PC-3 (cell line): ENCODE data around the gene ADAMTSL2. TPM values are rescaled to one million over a fixed set of nuclear protein-coding genes. Genes with fewer than 3 reads are reported as not detected.

Source experiments
- ATAC-seq: fragments of 200-7000 bp; cut with Tn5 transposase; 2 replicates; pipeline ENCODE4 v1.9.1; 2020; ENCODE audit warnings: mild to moderate bottlenecking, moderate library complexity
- BruUV-seq: library from RNA; stranded (reverse); fragments of 400-500 nt; replicated peaks from 2 replicates; lab custom pipeline; 2021; lab: Mats Ljungman, UMichigan
- CTCF ChIA-PET: fragments of 300-600 bp; sonication (Branson Sonifier 250); formaldehyde crosslinking; loops from one replicate; lab custom pipeline; 2022; ENCODE audit warnings: antibody characterized with exemption; lab: Charles Lee
- POLR2A ChIA-PET: fragments of 300-600 bp; sonication (Branson Sonifier 250); formaldehyde crosslinking; loops from one replicate; lab custom pipeline; 2022; ENCODE audit warnings: antibody characterized with exemption; ENCODE audit not compliant: unreplicated experiment; lab: Charles Lee
- DNase-seq: peaks from one replicate; pipeline ENCODE4 v3.0.0-alpha.2; 2015
- H2AFZ ChIP-seq: fragments of 300-600 bp; sonication (generic); 2 replicates; pipeline ENCODE4 v1.6.0; 2016; ENCODE audit warnings: antibody characterized with exemption, low read length
- H3F3A ChIP-seq: fragments of 300-600 bp; sonication (generic); one replicate; pipeline ENCODE4 v1.6.0; 2017; ENCODE audit warnings: antibody characterized with exemption, low read length, control low read depth, mild to moderate bottlenecking; ENCODE audit not compliant: unreplicated experiment
- H3K27ac ChIP-seq: fragments of 300-600 bp; sonication (generic); 2 replicates; pipeline ENCODE4 v1.5.1; 2016; ENCODE audit warnings: mild to moderate bottlenecking, low read length
- H3K27me3 ChIP-seq: fragments of 300-600 bp; sonication (generic); 2 replicates; pipeline ENCODE4 v1.6.1; 2016; ENCODE audit warnings: low read length, mixed read lengths
- H3K36me3 ChIP-seq: fragments of 300-600 bp; sonication (generic); 2 replicates; pipeline ENCODE4 v1.6.1; 2016; ENCODE audit warnings: low read depth, mixed run types, low read length, mixed read lengths
- H3K4me1 ChIP-seq: fragments of 300-600 bp; sonication (generic); 2 replicates; pipeline ENCODE4 v1.5.1; 2016; ENCODE audit warnings: low read length; ENCODE audit not compliant: insufficient read depth
- H3K4me2 ChIP-seq: fragments of 300-600 bp; sonication (generic); 2 replicates; pipeline ENCODE4 v1.6.0; 2016; ENCODE audit warnings: low read length
- H3K4me3 ChIP-seq: fragments of 300-600 bp; sonication (generic); 2 replicates; pipeline ENCODE4 v1.5.1; 2016; ENCODE audit warnings: mild to moderate bottlenecking, low read length, mixed read lengths
- H3K79me2 ChIP-seq: fragments of 300-600 bp; sonication (generic); 2 replicates; pipeline ENCODE4 v1.6.1; 2017; ENCODE audit warnings: low read length, mixed read lengths
- H3K9ac ChIP-seq: fragments of 300-600 bp; sonication (generic); 2 replicates; pipeline ENCODE4 v1.6.0; 2016; ENCODE audit warnings: mild to moderate bottlenecking, low read length
- H3K9me2 ChIP-seq: fragments of 300-600 bp; sonication (generic); replicated peaks from 2 replicates; pipeline ENCODE4 v1.6.1; 2016; ENCODE audit warnings: mixed run types, low read length, mixed read lengths
- H3K9me3 ChIP-seq: fragments of 300-600 bp; sonication (generic); 2 replicates; pipeline ENCODE4 v1.6.1; 2016; ENCODE audit warnings: low read length, mixed read lengths
- H4K20me1 ChIP-seq: fragments of 300-600 bp; sonication (generic); 2 replicates; pipeline ENCODE4 v1.6.1; 2016; ENCODE audit warnings: low read length, mixed read lengths
- EZH2 ChIP-seq: fragments of 300-600 bp; sonication (generic); IDR thresholded peaks from one replicate; pipeline ENCODE4 v1.6.1; 2017; ENCODE audit warnings: antibody characterized with exemption, mild to moderate bottlenecking, low read length; ENCODE audit not compliant: unreplicated experiment
- EZH2phosphoT487 ChIP-seq: fragments of 300-600 bp; sonication (generic); IDR thresholded peaks from 2 replicates; pipeline ENCODE4 v1.6.1; 2018; ENCODE audit warnings: mild to moderate bottlenecking, antibody characterized with exemption, low read length, borderline replicate concordance
- intact Hi-C: fragments of 100-400 bp; cut with micrococcal nuclease; formaldehyde crosslinking; loops from 2 replicates; pipeline ENCODE4 v1.9.0; 2023
- total RNA-seq: library from RNA; depleted of rRNA; stranded (reverse); fragments of >200 nt; gene quantifications from 2 replicates; pipeline ENCODE4 v1.2.3, GENCODE V29; 2014
- TF ChIP-seq, protein P1 (sequence below): fragments of 300-600 bp; sonication (generic); conservative IDR thresholded peaks from 2 replicates; pipeline ENCODE4 v1.5.1; 2017; ENCODE audit warnings: antibody characterized with exemption, low read depth, mild to moderate bottlenecking, low read length

The ADAMTSL2 gene
- total RNA-seq, 1 experiment from 2014 or later, result not detected

- Histone ChIP-seq H3K9ac (no peak overlapping the region), H3K36me3 (no peaks in the 10 kb centered on the region), H3K27ac (no peak overlapping the region), H3K4me3 (no peak overlapping the region), H3K4me1 (no peaks in the 10 kb centered on the region), H4K20me1 (no peaks in the 10 kb centered on the region), H2AFZ (no peak overlapping the region), H3K9me2 (no peaks in the 10 kb centered on the region), H3K4me2 (no peak overlapping the region), H3K9me3 (no peaks in the 10 kb centered on the region), H3F3A (no peaks in the 10 kb centered on the region), H3K27me3 (peaks cover 15% of the 10 kb centered on the region), H3K79me2 (no peaks in the 10 kb centered on the region)
- CTCF ChIA-PET, result no interaction called here
- intact Hi-C loops, result no loop called here
- POLR2A ChIA-PET, result no interaction called here
- DNase-seq (no peak), ATAC-seq (no peak)
- no TSS peak for BruUV-seq
- no peak for TF ChIP-seq EZH2phosphoT487
- TF ChIP-seq, protein P1, sequence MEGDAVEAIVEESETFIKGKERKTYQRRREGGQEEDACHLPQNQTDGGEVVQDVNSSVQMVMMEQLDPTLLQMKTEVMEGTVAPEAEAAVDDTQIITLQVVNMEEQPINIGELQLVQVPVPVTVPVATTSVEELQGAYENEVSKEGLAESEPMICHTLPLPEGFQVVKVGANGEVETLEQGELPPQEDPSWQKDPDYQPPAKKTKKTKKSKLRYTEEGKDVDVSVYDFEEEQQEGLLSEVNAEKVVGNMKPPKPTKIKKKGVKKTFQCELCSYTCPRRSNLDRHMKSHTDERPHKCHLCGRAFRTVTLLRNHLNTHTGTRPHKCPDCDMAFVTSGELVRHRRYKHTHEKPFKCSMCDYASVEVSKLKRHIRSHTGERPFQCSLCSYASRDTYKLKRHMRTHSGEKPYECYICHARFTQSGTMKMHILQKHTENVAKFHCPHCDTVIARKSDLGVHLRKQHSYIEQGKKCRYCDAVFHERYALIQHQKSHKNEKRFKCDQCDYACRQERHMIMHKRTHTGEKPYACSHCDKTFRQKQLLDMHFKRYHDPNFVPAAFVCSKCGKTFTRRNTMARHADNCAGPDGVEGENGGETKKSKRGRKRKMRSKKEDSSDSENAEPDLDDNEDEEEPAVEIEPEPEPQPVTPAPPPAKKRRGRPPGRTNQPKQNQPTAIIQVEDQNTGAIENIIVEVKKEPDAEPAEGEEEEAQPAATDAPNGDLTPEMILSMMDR, result no peak
- TF ChIP-seq EZH2, result no peak
Measured at GRCh38 chr9:133529874-133530273, 4.6 kb upstream of the ADAMTSL2 start.

- Histone ChIP-seq H3K4me2 (no peak overlapping the region), H3K9ac (no peak overlapping the region), H3K36me3 (no peaks in the 10 kb centered on the region), H3K4me3 (no peak overlapping the region), H3F3A (no peaks in the 10 kb centered on the region), H4K20me1 (no peaks in the 10 kb centered on the region), H2AFZ (no peak overlapping the region), H3K79me2 (no peaks in the 10 kb centered on the region), H3K9me3 (no peaks in the 10 kb centered on the region), H3K27me3 (peaks cover 17% of the 10 kb centered on the region), H3K9me2 (no peaks in the 10 kb centered on the region), H3K27ac (no peak overlapping the region), H3K4me1 (no peaks in the 10 kb centered on the region)
- intact Hi-C loops, result no loop called here
- TF ChIP-seq, protein P1, result no peak
- TF ChIP-seq EZH2phosphoT487, result no peak
- no peak for TF ChIP-seq EZH2
- CTCF ChIA-PET, result no interaction called here
- no peak for DNase-seq
- POLR2A ChIA-PET, result no interaction called here
- ATAC-seq, result no peak
- BruUV-seq, result no TSS peak
Measured at GRCh38 chr9:133531293-133531692, 3.2 kb upstream of the ADAMTSL2 start.

DNA sequence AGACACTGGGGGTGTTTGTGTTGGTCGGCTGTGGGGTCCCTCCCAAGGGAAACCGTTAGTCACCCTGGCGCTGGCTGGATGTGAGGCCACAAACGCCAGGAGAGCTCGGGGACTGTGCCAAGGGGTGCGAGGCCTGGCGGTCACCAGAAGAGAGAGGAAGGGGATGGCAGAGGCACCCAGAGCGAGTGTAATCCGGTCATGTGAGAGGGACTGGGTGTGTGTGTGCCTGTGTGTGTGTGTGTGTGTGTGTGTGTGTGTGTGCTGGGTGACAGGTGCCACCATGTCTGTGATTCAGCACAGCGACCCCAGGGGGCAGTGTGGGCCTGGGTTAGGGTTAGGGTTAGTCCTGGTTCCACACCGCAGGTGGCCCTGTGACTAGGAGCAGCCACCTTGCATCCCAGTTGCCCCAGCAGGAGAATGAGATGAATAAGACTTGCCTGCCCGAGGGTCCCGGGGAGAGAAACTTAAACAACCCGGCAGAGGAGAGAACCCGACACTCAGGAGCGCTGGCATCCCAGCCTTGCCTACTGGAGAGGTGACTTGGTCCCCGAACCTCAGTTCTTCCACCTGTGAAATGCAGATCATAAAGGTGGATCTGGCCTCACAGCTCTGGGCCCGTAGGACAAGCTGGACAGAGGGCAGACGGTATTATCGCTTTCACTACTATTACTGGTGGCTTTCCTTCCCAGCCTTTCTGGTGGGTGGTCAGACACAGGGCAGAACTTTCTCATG lies 1.4 kb upstream of the ADAMTSL2 start:
- Histone ChIP-seq H3K27me3 (peaks cover 17% of the 10 kb centered on the region), H3K9me2 (no peaks in the 10 kb centered on the region), H3K79me2 (no peaks in the 10 kb centered on the region), H4K20me1 (no peaks in the 10 kb centered on the region), H2AFZ (no peak overlapping the region), H3K27ac (no peak overlapping the region), H3K4me3 (no peak overlapping the region), H3K4me2 (no peak overlapping the region), H3K36me3 (no peaks in the 10 kb centered on the region), H3K9me3 (no peaks in the 10 kb centered on the region), H3K9ac (no peak overlapping the region), H3K4me1 (no peaks in the 10 kb centered on the region), H3F3A (no peaks in the 10 kb centered on the region)
- DNase-seq (peak; percentile 57), ATAC-seq (peak; percentile 50)
- ChIA-PET POLR2A (no interaction called here), CTCF (no interaction called here)
- TF ChIP-seq EZH2phosphoT487, result no peak
- no peak for TF ChIP-seq EZH2
- TF ChIP-seq, protein P1, result peak; percentile 60
- intact Hi-C loops, result loop anchor here (2.0 kb wide), 1 partner anchor 194 kb away; no protein-coding TSS in a partner anchor
- no TSS peak for BruUV-seq
